ENCODE results near the gene PRMT6. TPM values are rescaled to one million over a fixed set of nuclear protein-coding genes. Genes with fewer than 3 reads are reported as not detected.

PRMT6 gene
- polyA plus RNA-seq, 3 donors, result 1.8 to 16.2 (median 14.7) TPM

- H3K4me1 Mint-ChIP-seq, result no peaks in the 10 kb centered on the region
- peaks cover 0 to 2% (median 1%) of the 10 kb centered on the region in 3 donors for H3K27me3 Mint-ChIP-seq (ENCODE audit: low read depth in 3 of 3)
- no peak overlapping the region for H3K4me2 ChIP-seq (replicated peaks; ENCODE audit: extremely low read depth, low read length, poor library complexity, severe bottlenecking)
- no peak overlapping the region for H3K27ac Mint-ChIP-seq
- no peak overlapping the region for H2AFZ ChIP-seq (ENCODE audit: insufficient read depth, low read depth, low read length, poor library complexity, severe bottlenecking)
- peaks cover 0 to 4% (median 0%) of the 10 kb centered on the region in 7 donors for H3K9me3 Mint-ChIP-seq
- TF ChIP-seq CTCF (IDR thresholded peaks at IDR 0.05), result no peak
- H3K27ac ChIP-seq (ENCODE audit: low read depth in 1 of 2, low read length in 2 of 2), result no peak overlapping the region
- no peaks in the 10 kb centered on the region for H3K9me3 ChIP-seq (replicated peaks in 1 of 2; ENCODE audit: control insufficient read depth in 1 of 2, insufficient read depth in 1 of 2, low read length in 2 of 2)
- DNase-seq, result no peak
- intact Hi-C loops (cut with micrococcal nuclease), result no loop called here
- H3K9ac ChIP-seq (ENCODE audit: insufficient read depth, low read length, poor library complexity, severe bottlenecking), result no peak overlapping the region
- H3K36me3 Mint-ChIP-seq, result no peaks in the 10 kb centered on the region
- no peaks in the 10 kb centered on the region for H3K4me1 ChIP-seq (ENCODE audit: control insufficient read depth in 1 of 2, insufficient read depth in 2 of 2, low read length in 2 of 2)
- no peaks in the 10 kb centered on the region for H3K27me3 ChIP-seq (ENCODE audit: control insufficient read depth in 2 of 2, insufficient read depth in 2 of 2, low read length in 2 of 2)
- H3K36me3 ChIP-seq (replicated peaks in 1 of 2; ENCODE audit: control insufficient read depth in 1 of 2, insufficient read depth in 2 of 2, low read length in 2 of 2), result no peaks in the 10 kb centered on the region
- no peak overlapping the region for H3K4me3 ChIP-seq (replicated peaks in 1 of 3; ENCODE audit: low read depth in 2 of 3, low read length in 3 of 3)
- no peak overlapping the region for H3K4me3 Mint-ChIP-seq
- H4K20me1 ChIP-seq (ENCODE audit: insufficient read depth, low read length), result no peaks in the 10 kb centered on the region
- H3K79me2 ChIP-seq (ENCODE audit: insufficient read depth, low read length), result no peaks in the 10 kb centered on the region
Observed at GRCh38 chr1:107095647-107096046, 39.2 kb downstream of the PRMT6 start.

DNA sequence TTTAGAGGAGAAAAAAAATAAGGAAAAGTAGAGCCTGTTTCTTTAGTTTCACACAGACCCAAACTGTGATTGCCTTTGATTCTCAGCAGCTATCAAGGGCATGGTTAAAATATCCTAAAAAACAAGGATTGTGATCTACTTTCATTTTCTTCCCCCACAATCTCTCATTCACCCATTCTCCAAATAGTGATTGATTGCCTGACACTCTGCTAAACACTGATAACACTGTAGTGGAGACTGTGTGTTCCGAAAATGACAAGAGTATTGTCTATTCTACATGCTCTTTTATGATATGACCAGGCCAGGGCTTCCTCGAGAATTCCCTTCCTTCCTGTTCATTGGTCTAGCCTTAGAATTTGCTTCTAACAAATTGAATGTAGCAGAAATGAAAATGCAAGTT lies 40.2 kb downstream of the PRMT6 start:
- Histone ChIP-seq H4K20me1 (ENCODE audit: insufficient read depth, low read length) (no peaks in the 10 kb centered on the region), H3K9ac (ENCODE audit: insufficient read depth, low read length, poor library complexity, severe bottlenecking) (no peak overlapping the region), H2AFZ (ENCODE audit: insufficient read depth, low read depth, low read length, poor library complexity, severe bottlenecking) (no peak overlapping the region), H3K4me1 (ENCODE audit: control insufficient read depth in 1 of 2, insufficient read depth in 2 of 2, low read length in 2 of 2) (no peaks in the 10 kb centered on the region), H3K4me2 (replicated peaks; ENCODE audit: extremely low read depth, low read length, poor library complexity, severe bottlenecking) (no peak overlapping the region), H3K36me3 (replicated peaks in 1 of 2; ENCODE audit: control insufficient read depth in 1 of 2, insufficient read depth in 2 of 2, low read length in 2 of 2) (no peaks in the 10 kb centered on the region), H3K27ac (ENCODE audit: low read depth in 1 of 2, low read length in 2 of 2) (no peak overlapping the region), H3K79me2 (ENCODE audit: insufficient read depth, low read length) (no peaks in the 10 kb centered on the region), H3K9me3 (replicated peaks in 1 of 2; ENCODE audit: control insufficient read depth in 1 of 2, insufficient read depth in 1 of 2, low read length in 2 of 2) (no peaks in the 10 kb centered on the region), H3K4me3 (replicated peaks in 1 of 3; ENCODE audit: low read depth in 2 of 3, low read length in 3 of 3) (no peak overlapping the region), H3K27me3 (ENCODE audit: control insufficient read depth in 2 of 2, insufficient read depth in 2 of 2, low read length in 2 of 2) (no peaks in the 10 kb centered on the region)
- H3K27me3 Mint-ChIP-seq (ENCODE audit: low read depth in 3 of 3), result peaks cover 0 to 2% (median 1%) of the 10 kb centered on the region in 3 donors
- no peak overlapping the region for H3K27ac Mint-ChIP-seq
- no peak overlapping the region for H3K4me3 Mint-ChIP-seq
- no peaks in the 10 kb centered on the region for H3K36me3 Mint-ChIP-seq
- no CpG with 5 or more reads among the region's 2 CpGs for WGBS (ENCODE audit: insufficient coverage)
- no peaks in the 10 kb centered on the region for H3K4me1 Mint-ChIP-seq
- DNase-seq, result no peak
- TF ChIP-seq CTCF (IDR thresholded peaks at IDR 0.05), result no peak
- intact Hi-C loops (cut with micrococcal nuclease), result no loop called here
- H3K9me3 Mint-ChIP-seq, result peaks cover 0 to 2% (median 0%) of the 10 kb centered on the region in 7 donors

Measured in CD14-positive monocyte (primary cell).